ENCODE measurements around the gene PTGS2.

Gene PTGS2

DNA sequence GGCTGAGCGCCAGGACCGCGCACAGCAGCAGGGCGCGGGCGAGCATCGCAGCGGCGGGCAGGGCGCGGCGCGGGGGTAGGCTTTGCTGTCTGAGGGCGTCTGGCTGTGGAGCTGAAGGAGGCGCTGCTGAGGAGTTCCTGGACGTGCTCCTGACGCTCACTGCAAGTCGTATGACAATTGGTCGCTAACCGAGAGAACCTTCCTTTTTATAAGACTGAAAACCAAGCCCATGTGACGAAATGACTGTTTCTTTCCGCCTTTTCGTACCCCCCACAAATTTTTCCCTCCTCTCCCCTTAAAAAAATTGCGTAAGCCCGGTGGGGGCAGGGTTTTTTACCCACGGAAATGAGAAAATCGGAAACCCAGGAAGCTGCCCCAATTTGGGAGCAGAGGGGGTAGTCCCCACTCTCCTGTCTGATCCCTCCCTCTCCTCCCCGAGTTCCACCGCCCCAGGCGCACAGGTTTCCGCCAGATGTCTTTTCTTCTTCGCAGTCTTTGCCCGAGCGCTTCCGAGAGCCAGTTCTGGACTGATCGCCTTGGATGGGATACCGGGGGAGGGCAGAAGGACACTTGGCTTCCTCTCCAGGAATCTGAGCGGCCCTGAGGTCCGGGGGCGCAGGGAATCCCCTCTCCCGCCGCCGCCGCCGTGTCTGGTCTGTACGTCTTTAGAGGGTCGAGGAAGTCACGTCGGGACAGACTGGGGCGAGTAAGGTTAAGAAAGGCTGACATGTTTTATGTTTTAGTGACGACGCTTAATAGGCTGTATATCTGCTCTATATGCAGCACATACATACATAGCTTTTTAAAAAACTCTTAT, at the start of gene PTGS2:
PTGS2 (minus strand) TSS at position 179 of the 817 bp plus-strand sequence; CDS start at position 46, 133 bp downstream.
- H2AFZ ChIP-seq (ENCODE audit: low read length, unreplicated experiment): peak within 1 kb of the TSS; percentile 87
- H3K79me2 ChIP-seq (ENCODE audit: control insufficient read depth, insufficient read depth, low read length, unreplicated experiment): peaks cover 22% of the 10 kb centered on the region
- no peaks in the 10 kb centered on the region for H3K27me3 ChIP-seq (ENCODE audit: insufficient read depth, low read length)
- H3K4me3 ChIP-seq (ENCODE audit: low read depth, low read length): peak within 1 kb of the TSS; percentile 91
- H3K27ac ChIP-seq (ENCODE audit: low read depth, low read length): peak within 1 kb of the TSS; percentile 84
- H3K4me1 ChIP-seq (ENCODE audit: control insufficient read depth, insufficient read depth, low read length, unreplicated experiment): peaks cover 23% of the 10 kb centered on the region
- H3K36me3 ChIP-seq (ENCODE audit: insufficient read depth, low read length): peaks cover 19% of the 10 kb centered on the region

- Histone ChIP-seq H3K4me3 (ENCODE audit: low read depth, low read length) (no peak overlapping the region), H3K4me1 (ENCODE audit: control insufficient read depth, insufficient read depth, low read length, unreplicated experiment) (no peaks in the 10 kb centered on the region), H2AFZ (ENCODE audit: low read length, unreplicated experiment) (peak overlapping the region; percentile 39), H3K79me2 (ENCODE audit: control insufficient read depth, insufficient read depth, low read length, unreplicated experiment) (no peaks in the 10 kb centered on the region), H3K27me3 (ENCODE audit: insufficient read depth, low read length) (no peaks in the 10 kb centered on the region), H3K36me3 (ENCODE audit: insufficient read depth, low read length) (no peaks in the 10 kb centered on the region), H3K27ac (ENCODE audit: low read depth, low read length) (no peak overlapping the region)
These were observed 42.6 kb upstream of the PTGS2 start for GRCh38 chr1:186722711-186723309.

GRCh38 chr1:186717286-186717685, 37.1 kb upstream of the PTGS2 start:
- H3K36me3 ChIP-seq (ENCODE audit: insufficient read depth, low read length): no peaks in the 10 kb centered on the region
- peaks cover 11% of the 10 kb centered on the region for H3K4me1 ChIP-seq (ENCODE audit: control insufficient read depth, insufficient read depth, low read length, unreplicated experiment)
- H3K4me3 ChIP-seq (ENCODE audit: low read depth, low read length): no peak overlapping the region
- H2AFZ ChIP-seq (ENCODE audit: low read length, unreplicated experiment): peak overlapping the region; percentile 82
- H3K79me2 ChIP-seq (ENCODE audit: control insufficient read depth, insufficient read depth, low read length, unreplicated experiment): no peaks in the 10 kb centered on the region
- no peaks in the 10 kb centered on the region for H3K27me3 ChIP-seq (ENCODE audit: insufficient read depth, low read length)
- no peak overlapping the region for H3K27ac ChIP-seq (ENCODE audit: low read depth, low read length)

DNA sequence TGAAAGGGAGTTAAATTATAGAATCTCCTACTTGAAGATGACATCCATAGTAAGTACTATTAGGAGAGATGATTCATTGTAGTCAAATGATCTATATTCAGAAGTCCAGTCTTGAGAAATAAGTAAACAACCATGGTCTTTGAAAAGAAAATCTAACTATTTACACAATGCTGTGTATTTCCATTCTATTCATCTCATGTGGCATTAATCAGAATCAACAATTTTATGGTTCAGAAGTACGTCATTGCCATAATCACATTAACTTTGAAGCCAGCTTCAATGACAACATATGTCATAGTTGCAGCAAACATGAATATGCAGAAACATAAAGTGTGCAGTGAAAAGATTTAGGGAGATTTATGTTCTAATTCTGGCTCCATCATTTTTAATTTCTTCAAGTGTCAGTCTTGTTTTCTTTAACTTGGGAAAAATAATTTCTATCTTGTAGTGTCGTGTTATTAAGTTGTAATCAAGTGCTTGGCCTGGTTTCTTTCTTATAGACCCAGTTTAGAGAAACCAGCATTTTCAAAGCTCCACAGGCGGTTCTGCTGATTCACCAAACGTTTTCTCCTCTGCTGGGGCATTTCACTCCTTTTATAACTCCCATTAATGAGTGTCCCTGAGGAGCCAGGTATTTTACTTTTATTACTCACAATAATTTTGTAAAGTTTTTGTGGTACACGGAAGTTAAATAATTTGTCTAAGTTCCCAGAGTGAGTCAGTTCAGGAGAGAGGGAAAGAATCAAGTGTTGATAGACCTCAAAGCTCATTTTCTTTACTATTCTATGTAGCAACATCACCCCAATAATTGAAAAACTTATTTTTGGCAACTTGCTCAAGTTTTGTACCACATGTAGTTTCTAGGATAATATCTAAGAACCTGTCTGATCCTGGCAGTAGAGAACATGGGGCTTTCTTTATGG, 35.9 kb upstream of the PTGS2 start:
- no peaks in the 10 kb centered on the region for H3K79me2 ChIP-seq (ENCODE audit: control insufficient read depth, insufficient read depth, low read length, unreplicated experiment)
- peak overlapping the region; percentile 9; the same call in 1 of the 2 replicates for H3K27ac ChIP-seq (ENCODE audit: low read depth, low read length)
- no peak overlapping the region for H3K4me3 ChIP-seq (ENCODE audit: low read depth, low read length)
- H3K27me3 ChIP-seq (ENCODE audit: insufficient read depth, low read length): no peaks in the 10 kb centered on the region
- H3K4me1 ChIP-seq (ENCODE audit: control insufficient read depth, insufficient read depth, low read length, unreplicated experiment): peaks cover 11% of the 10 kb centered on the region
- H2AFZ ChIP-seq (ENCODE audit: low read length, unreplicated experiment): no peak overlapping the region
- H3K36me3 ChIP-seq (ENCODE audit: insufficient read depth, low read length): no peaks in the 10 kb centered on the region

DNA sequence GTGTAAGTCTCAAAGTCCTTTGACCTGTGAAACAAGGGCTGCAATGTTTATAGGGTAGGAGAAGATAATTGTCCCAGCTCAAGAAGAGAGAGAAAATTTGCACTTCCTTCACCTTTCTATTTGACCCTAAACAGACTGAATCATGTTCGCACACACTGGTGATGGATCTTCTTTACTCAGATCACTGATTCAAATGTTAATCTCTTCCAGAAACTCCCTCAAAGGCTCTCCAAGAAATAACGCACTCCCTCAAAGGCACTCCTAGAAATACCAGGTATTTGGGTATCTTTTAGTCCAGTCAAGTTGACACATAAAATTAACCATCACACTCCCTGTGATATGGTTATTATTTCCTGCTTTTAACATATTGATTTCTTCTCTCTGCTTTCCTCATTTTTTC, 30.5 kb upstream of the PTGS2 start:
- no peak overlapping the region for H2AFZ ChIP-seq (ENCODE audit: low read length, unreplicated experiment)
- peaks cover 5% of the 10 kb centered on the region for H3K4me1 ChIP-seq (ENCODE audit: control insufficient read depth, insufficient read depth, low read length, unreplicated experiment)
- no peaks in the 10 kb centered on the region for H3K79me2 ChIP-seq (ENCODE audit: control insufficient read depth, insufficient read depth, low read length, unreplicated experiment)
- no peak overlapping the region for H3K4me3 ChIP-seq (ENCODE audit: low read depth, low read length)
- H3K27me3 ChIP-seq (ENCODE audit: insufficient read depth, low read length): no peaks in the 10 kb centered on the region
- H3K27ac ChIP-seq (ENCODE audit: low read depth, low read length): no peak overlapping the region
- H3K36me3 ChIP-seq (ENCODE audit: insufficient read depth, low read length): no peaks in the 10 kb centered on the region

- Histone ChIP-seq H3K27me3 (ENCODE audit: insufficient read depth, low read length) (no peaks in the 10 kb centered on the region), H3K36me3 (ENCODE audit: insufficient read depth, low read length) (no peaks in the 10 kb centered on the region), H3K4me3 (ENCODE audit: low read depth, low read length) (no peak overlapping the region), H2AFZ (ENCODE audit: low read length, unreplicated experiment) (no peak overlapping the region), H3K27ac (ENCODE audit: low read depth, low read length) (no peak overlapping the region), H3K4me1 (ENCODE audit: control insufficient read depth, insufficient read depth, low read length, unreplicated experiment) (no peaks in the 10 kb centered on the region), H3K79me2 (ENCODE audit: control insufficient read depth, insufficient read depth, low read length, unreplicated experiment) (no peaks in the 10 kb centered on the region)
These were observed 28.5 kb upstream of the PTGS2 start for GRCh38 chr1:186708694-186709097.

GRCh38 chr1:186703209-186703766, 23.1 kb upstream of the PTGS2 start:
- Histone ChIP-seq H3K79me2 (ENCODE audit: control insufficient read depth, insufficient read depth, low read length, unreplicated experiment) (no peaks in the 10 kb centered on the region), H3K27ac (ENCODE audit: low read depth, low read length) (no peak overlapping the region), H3K36me3 (ENCODE audit: insufficient read depth, low read length) (no peaks in the 10 kb centered on the region), H3K27me3 (ENCODE audit: insufficient read depth, low read length) (no peaks in the 10 kb centered on the region), H3K4me3 (ENCODE audit: low read depth, low read length) (no peak overlapping the region), H3K4me1 (ENCODE audit: control insufficient read depth, insufficient read depth, low read length, unreplicated experiment) (no peaks in the 10 kb centered on the region), H2AFZ (ENCODE audit: low read length, unreplicated experiment) (no peak overlapping the region)

GRCh38 chr1:186700722-186701121, 20.5 kb upstream of the PTGS2 start:
- H3K79me2 ChIP-seq (ENCODE audit: control insufficient read depth, insufficient read depth, low read length, unreplicated experiment): no peaks in the 10 kb centered on the region
- no peak overlapping the region for H3K27ac ChIP-seq (ENCODE audit: low read depth, low read length)
- no peak overlapping the region for H3K4me3 ChIP-seq (ENCODE audit: low read depth, low read length)
- H2AFZ ChIP-seq (ENCODE audit: low read length, unreplicated experiment): no peak overlapping the region
- H3K27me3 ChIP-seq (ENCODE audit: insufficient read depth, low read length): no peaks in the 10 kb centered on the region
- no peaks in the 10 kb centered on the region for H3K36me3 ChIP-seq (ENCODE audit: insufficient read depth, low read length)
- no peaks in the 10 kb centered on the region for H3K4me1 ChIP-seq (ENCODE audit: control insufficient read depth, insufficient read depth, low read length, unreplicated experiment)

DNA sequence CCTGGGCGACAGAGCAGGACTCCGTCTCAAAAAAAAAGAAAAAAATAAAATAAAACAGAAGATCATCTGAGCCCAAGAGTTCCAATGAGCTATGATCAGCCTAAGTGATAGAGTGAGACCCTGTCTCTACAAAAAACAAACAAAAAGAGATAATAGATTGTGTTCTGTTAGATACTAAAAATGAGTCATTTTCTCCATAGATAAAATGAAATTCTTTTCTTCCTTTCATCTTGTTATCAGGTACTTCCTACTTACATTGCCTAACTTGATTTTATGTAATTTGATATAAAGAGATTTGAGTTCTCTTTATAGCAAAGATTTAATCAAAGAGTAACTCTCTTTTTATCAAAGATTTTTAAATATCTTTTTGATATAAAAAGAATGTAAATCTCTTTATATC, 19.3 kb upstream of the PTGS2 start:
- no peaks in the 10 kb centered on the region for H3K79me2 ChIP-seq (ENCODE audit: control insufficient read depth, insufficient read depth, low read length, unreplicated experiment)
- no peak overlapping the region for H3K4me3 ChIP-seq (ENCODE audit: low read depth, low read length)
- H3K4me1 ChIP-seq (ENCODE audit: control insufficient read depth, insufficient read depth, low read length, unreplicated experiment): no peaks in the 10 kb centered on the region
- no peak overlapping the region for H3K27ac ChIP-seq (ENCODE audit: low read depth, low read length)
- H2AFZ ChIP-seq (ENCODE audit: low read length, unreplicated experiment): no peak overlapping the region
- H3K27me3 ChIP-seq (ENCODE audit: insufficient read depth, low read length): no peaks in the 10 kb centered on the region
- no peaks in the 10 kb centered on the region for H3K36me3 ChIP-seq (ENCODE audit: insufficient read depth, low read length)

DNA sequence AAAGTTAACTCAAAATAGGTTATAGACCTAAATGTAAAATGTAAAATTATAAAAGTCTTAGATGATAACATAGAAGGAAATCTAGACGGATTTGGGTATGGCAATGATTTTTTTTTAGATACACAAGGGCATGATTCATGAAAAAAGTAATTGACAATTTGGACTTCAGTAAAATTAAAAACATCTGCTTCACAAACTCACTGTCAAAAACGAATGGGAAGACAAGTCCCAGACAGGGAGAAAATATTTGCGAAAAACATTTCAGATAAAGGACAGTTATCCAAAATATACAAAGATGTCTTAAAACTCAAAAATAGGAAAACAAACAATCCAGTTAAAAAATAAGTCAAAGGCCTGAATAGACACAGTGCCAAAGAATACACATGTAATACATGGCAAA, 9.7 kb upstream of the PTGS2 start:
- no peaks in the 10 kb centered on the region for H3K4me1 ChIP-seq (ENCODE audit: control insufficient read depth, insufficient read depth, low read length, unreplicated experiment)
- H3K27ac ChIP-seq (ENCODE audit: low read depth, low read length): no peak overlapping the region
- H3K4me3 ChIP-seq (ENCODE audit: low read depth, low read length): no peak overlapping the region
- H3K79me2 ChIP-seq (ENCODE audit: control insufficient read depth, insufficient read depth, low read length, unreplicated experiment): no peaks in the 10 kb centered on the region
- no peaks in the 10 kb centered on the region for H3K27me3 ChIP-seq (ENCODE audit: insufficient read depth, low read length)
- no peak overlapping the region for H2AFZ ChIP-seq (ENCODE audit: low read length, unreplicated experiment)
- no peaks in the 10 kb centered on the region for H3K36me3 ChIP-seq (ENCODE audit: insufficient read depth, low read length)
